ENCODE data around the gene PSMD5. TPM values are rescaled to one million over a fixed set of nuclear protein-coding genes. Genes with fewer than 3 reads are reported as not detected.

PSMD5 gene
- total and polyA plus RNA-seq, 9 of the 15 experiments (the other 6 are each of a cell fraction or from before 2014, with no cell fraction given), result 46.4 to 148 (median 76.3) TPM

- no peak for TF ChIP-seq ZNF518B (CRISPR knock-in tag; IDR thresholded peaks at IDR 0.05)
- peak; percentile 89 for TF ChIP-seq MGA (IDR thresholded peaks at IDR 0.05)
- peak; percentile 91 for TF ChIP-seq PML (IDR thresholded peaks at IDR 0.05; ENCODE audit: low read length)
- TF ChIP-seq ZNF3 (CRISPR knock-in tag; IDR thresholded peaks at IDR 0.05), result no peak
- peak; percentile 17; the same call in 1 of the 2 replicates for TF ChIP-seq MAFK (IDR thresholded peaks at IDR 0.05; ENCODE audit: low read length)
- peak; percentile 58 to 65; a peak in 2 of 4 replicates for TF ChIP-seq SRF (CRISPR knock-in tag; IDR thresholded peaks at IDR 0.05)
- no peak for TF ChIP-seq ZNF699 (CRISPR knock-in tag; IDR thresholded peaks at IDR 0.05; ENCODE audit: insufficient replicate concordance)
- TF ChIP-seq ZFP1 (CRISPR knock-in tag; IDR thresholded peaks at IDR 0.05), result no peak
- TF ChIP-seq GATAD2A (IDR thresholded peaks at IDR 0.05), result peak; percentile 63; the same call in 1 of the 2 replicates
- no peak; the same call in 1 of the 2 replicates for TF ChIP-seq TEAD4 (IDR thresholded peaks at IDR 0.05; ENCODE audit: low read length)
- TF ChIP-seq TEAD4 (CRISPR knock-in tag; IDR thresholded peaks at IDR 0.05; ENCODE audit: borderline replicate concordance), result no peak
Measured at GRCh38 chr9:120792898-120793765, 49.6 kb downstream of the PSMD5 start, which contains the start of gene FBXW2 (continued).
